Smooth muscle cell (in vitro differentiated cells): ENCODE data around the gene SAPCD1. TPM values are rescaled to one million over a fixed set of nuclear protein-coding genes. Genes with fewer than 3 reads are reported as not detected.

Experiments used
- DNase-seq: peaks from one replicate; lab custom pipeline; 2025; ENCODE audit not compliant: unreplicated experiment; lab: John Stamatoyannopoulos, UW
- H2AFZ ChIP-seq: fragments of 200-600 bp; sonication (generic); 2 replicates; pipeline ENCODE4 v1.6.0; 2016; ENCODE audit warnings: antibody characterized with exemption, low read depth, mild to moderate bottlenecking
- H3F3A ChIP-seq: fragments of 200-600 bp; sonication (generic); 2 replicates; pipeline ENCODE4 v1.6.0; 2017; ENCODE audit warnings: antibody characterized with exemption, low read depth
- H3K27ac ChIP-seq: fragments of 200-600 bp; sonication (generic); 2 replicates; pipeline ENCODE4 v1.5.1; 2016; ENCODE audit warnings: low read depth, mild to moderate bottlenecking
- H3K27me3 ChIP-seq: fragments of 200-600 bp; sonication (generic); 2 replicates; pipeline ENCODE4 v1.6.1; 2016; ENCODE audit warnings: low read depth, mild to moderate bottlenecking
- H3K36me3 ChIP-seq: fragments of 200-600 bp; sonication (generic); 2 replicates; pipeline ENCODE4 v1.5.1; 2016; ENCODE audit warnings: low read depth
- H3K4me1 ChIP-seq: fragments of 200-600 bp; sonication (generic); 2 replicates; pipeline ENCODE4 v1.5.1; 2016; ENCODE audit warnings: low read depth
- H3K4me2 ChIP-seq: fragments of 200-600 bp; sonication (generic); 2 replicates; pipeline ENCODE4 v1.6.0; 2016; ENCODE audit warnings: mild to moderate bottlenecking
- H3K4me3 ChIP-seq: fragments of 200-600 bp; sonication (generic); 2 replicates; pipeline ENCODE4 v1.5.1; 2016; ENCODE audit warnings: mild to moderate bottlenecking
- H3K79me2 ChIP-seq: fragments of 200-600 bp; sonication (generic); 2 replicates; pipeline ENCODE4 v1.6.0; 2016; ENCODE audit warnings: low read depth, mild to moderate bottlenecking
- H3K9ac ChIP-seq: fragments of 200-600 bp; sonication (generic); 2 replicates; pipeline ENCODE4 v1.6.0; 2016; ENCODE audit warnings: low read depth
- H3K9me3 ChIP-seq: fragments of 200-600 bp; sonication (generic); replicated peaks from 2 replicates; pipeline ENCODE4 v1.5.1; 2016; ENCODE audit warnings: low read depth
- H4K20me1 ChIP-seq: fragments of 200-600 bp; sonication (generic); 2 replicates; pipeline ENCODE4 v1.6.0; 2016; ENCODE audit warnings: low read depth
- CTCF ChIP-seq: fragments of 200-600 bp; sonication (generic); IDR thresholded peaks from 2 replicates; pipeline ENCODE4 v1.5.1; 2017; ENCODE audit warnings: borderline replicate concordance, mild to moderate bottlenecking, antibody characterized with exemption; ENCODE audit not compliant: insufficient read depth, poor library complexity, severe bottlenecking
- WGBS: methylation state at CpG from one replicate; pipeline ENCODE4 v1.1.7; 2016; ENCODE audit warnings: low lambda C conversion rate; 5-methylcytosine and 5-hydroxymethylcytosine counted together
- polyA plus RNA-seq: library from polyadenylated mRNA; unstranded; fragments of >200 nt; fragmentation: Nextera tagmentation; extraction: Ambion mirVana; gene quantifications from 2 replicates; pipeline ENCODE4 v1.2.1, GENCODE V29; 2016
- total RNA-seq: library from RNA; depleted of rRNA; stranded (reverse); fragments of >200 nt; gene quantifications from 2 replicates; pipeline ENCODE4 v1.2.3, GENCODE V29; 2014

Gene SAPCD1
- total RNA-seq: not detected in 2 replicates
- polyA plus RNA-seq: 1.4 and 1.8 TPM in 2 replicates

- H3F3A ChIP-seq: no peaks in the 10 kb centered on the region
- H3K9ac ChIP-seq: no peak within 1 kb of the TSS
- H3K79me2 ChIP-seq: no peaks in the 10 kb centered on the region
- WGBS: 95% methylated on average over 4 of the region's 4 CpGs
- no peaks in the 10 kb centered on the region for H3K27me3 ChIP-seq
- H4K20me1 ChIP-seq: no peaks in the 10 kb centered on the region
- H3K27ac ChIP-seq: no peak within 1 kb of the TSS
- H3K9me3 ChIP-seq: no peaks in the 10 kb centered on the region
- no peak for TF ChIP-seq CTCF
- no peak for DNase-seq
- no peak within 1 kb of the TSS for H2AFZ ChIP-seq
- no peak within 1 kb of the TSS for H3K4me3 ChIP-seq
- no peaks in the 10 kb centered on the region for H3K36me3 ChIP-seq
- H3K4me2 ChIP-seq: no peak within 1 kb of the TSS
- H3K4me1 ChIP-seq: peaks cover 13% of the 10 kb centered on the region
Observed at GRCh38 chr6:31762356-31762755, at the start of gene SAPCD1. Gene SAPCD1, plus strand, starts transcription at chr6:31762656. Its CDS starts 399 bp downstream, at chr6:31763055.

GRCh38 chr6:31713465-31713864, 49.0 kb upstream of the SAPCD1 start:
- Histone ChIP-seq H3K4me2 (peak overlapping the region; percentile 34), H2AFZ (peak overlapping the region; percentile 91)
- WGBS: 81% methylated on average over 4 of the region's 4 CpGs

GRCh38 chr6:31713991-31714684, 48.3 kb upstream of the SAPCD1 start:
- DNase-seq: no peak
- WGBS: 14% methylated on average over 5 of the region's 5 CpGs
- no peaks in the 10 kb centered on the region for H3K27me3 ChIP-seq
- H3K4me2 ChIP-seq: peak overlapping the region; percentile 34
- no peaks in the 10 kb centered on the region for H3K79me2 ChIP-seq
- no peaks in the 10 kb centered on the region for H3F3A ChIP-seq
- H3K9ac ChIP-seq: no peak overlapping the region
- H3K9me3 ChIP-seq: no peaks in the 10 kb centered on the region
- H3K27ac ChIP-seq: no peak overlapping the region
- peaks cover 21% of the 10 kb centered on the region for H3K4me1 ChIP-seq
- TF ChIP-seq CTCF: no peak
- no peaks in the 10 kb centered on the region for H3K36me3 ChIP-seq
- H2AFZ ChIP-seq: peak overlapping the region; percentile 91
- no peak overlapping the region for H3K4me3 ChIP-seq
- no peaks in the 10 kb centered on the region for H4K20me1 ChIP-seq

More at GRCh38 chr6:31713465-31713864, 49.0 kb upstream of the SAPCD1 start:
- no peaks in the 10 kb centered on the region for H3K36me3 ChIP-seq
- TF ChIP-seq CTCF: no peak
- H4K20me1 ChIP-seq: no peaks in the 10 kb centered on the region
- no peaks in the 10 kb centered on the region for H3F3A ChIP-seq
- H3K9ac ChIP-seq: no peak overlapping the region
- no peaks in the 10 kb centered on the region for H3K27me3 ChIP-seq
- H3K27ac ChIP-seq: no peak overlapping the region
- H3K4me3 ChIP-seq: no peak overlapping the region
- H3K4me1 ChIP-seq: peaks cover 21% of the 10 kb centered on the region
- H3K9me3 ChIP-seq: no peaks in the 10 kb centered on the region
- no peaks in the 10 kb centered on the region for H3K79me2 ChIP-seq
- no peak for DNase-seq
